Endothelial cell (in vitro differentiated cells): ENCODE results near the gene INTS12. TPM values are rescaled to one million over a fixed set of nuclear protein-coding genes. Genes with fewer than 3 reads are reported as not detected.

Experiments used
- DNase-seq: peaks from one replicate; pipeline ENCODE4 v3.0.0; 2021; ENCODE audit warnings: low spot score
- H3K27ac Mint-ChIP-seq: one replicate; pipeline ENCODE4 v1.8.0; 2021; ENCODE audit warnings: mixed read lengths, inconsistent platforms; ENCODE audit not compliant: unreplicated experiment
- H3K27me3 Mint-ChIP-seq: one replicate; pipeline ENCODE4 v1.8.0; 2021; ENCODE audit warnings: mild to moderate bottlenecking, moderate library complexity, mixed read lengths, inconsistent platforms; ENCODE audit not compliant: unreplicated experiment
- H3K36me3 Mint-ChIP-seq: one replicate; pipeline ENCODE4 v1.8.0; 2021; ENCODE audit warnings: mild to moderate bottlenecking, low read depth, mixed read lengths, inconsistent platforms; ENCODE audit not compliant: unreplicated experiment
- H3K4me1 Mint-ChIP-seq: one replicate; pipeline ENCODE4 v1.8.0; 2021; ENCODE audit warnings: mild to moderate bottlenecking, mixed read lengths, inconsistent platforms; ENCODE audit not compliant: unreplicated experiment
- H3K4me3 Mint-ChIP-seq: one replicate; pipeline ENCODE4 v1.8.0; 2021; ENCODE audit warnings: mild to moderate bottlenecking, mixed read lengths, inconsistent platforms; ENCODE audit not compliant: unreplicated experiment
- H3K9me3 Mint-ChIP-seq: one replicate; pipeline ENCODE4 v1.8.0; 2021; ENCODE audit warnings: mixed read lengths, inconsistent platforms; ENCODE audit not compliant: unreplicated experiment
- CTCF ChIP-seq: fragments of 200-600 bp; sonication (generic); IDR thresholded peaks from one replicate; pipeline ENCODE4 v1.5.0; 2021; ENCODE audit warnings: antibody characterized with exemption; ENCODE audit not compliant: unreplicated experiment
- total RNA-seq: library from RNA; stranded (reverse); fragmentation: NEBNext Ultra II Directional; extraction: Animal tissue kit (Norgen Biotek cat#: 25700); gene quantifications from one replicate; pipeline ENCODE4 v1.2.1, GENCODE V29; 2021; ENCODE audit not compliant: unreplicated experiment

INTS12 gene
- total RNA-seq, 1 donor from 2014 or later, result 16.0 TPM

- no peak overlapping the region for H3K4me3 Mint-ChIP-seq
- no peak for DNase-seq
- no peak for TF ChIP-seq CTCF
- H3K9me3 Mint-ChIP-seq, result no peaks in the 10 kb centered on the region
- peaks cover 2% of the 10 kb centered on the region for H3K4me1 Mint-ChIP-seq
- H3K27me3 Mint-ChIP-seq, result no peaks in the 10 kb centered on the region
- H3K36me3 Mint-ChIP-seq, result no peaks in the 10 kb centered on the region
- H3K27ac Mint-ChIP-seq, result no peak overlapping the region
Observed at GRCh38 chr4:105645440-105645839, 63.0 kb downstream of the INTS12 start.

DNA sequence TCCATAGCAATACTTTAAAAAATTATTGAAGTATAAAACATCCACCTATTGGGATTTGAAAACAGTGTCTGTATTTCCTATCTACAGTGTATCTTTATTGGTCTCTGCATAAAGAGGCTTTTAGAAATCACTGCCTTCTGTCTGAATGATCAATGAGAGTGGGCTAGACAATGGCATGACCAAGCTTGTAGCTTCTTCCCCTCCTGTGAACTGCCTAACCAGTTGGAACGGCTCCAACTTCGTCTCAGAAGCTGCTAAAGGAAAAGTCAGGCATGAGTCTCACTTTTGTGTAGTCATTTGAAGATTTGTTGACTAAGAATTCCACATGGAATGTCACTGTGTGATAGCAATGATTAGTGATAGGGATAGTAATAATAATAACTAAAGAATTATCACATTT, 64.2 kb downstream of the INTS12 start:
- H3K4me3 Mint-ChIP-seq, result no peak overlapping the region
- no peak for TF ChIP-seq CTCF
- no peaks in the 10 kb centered on the region for H3K27me3 Mint-ChIP-seq
- H3K27ac Mint-ChIP-seq, result no peak overlapping the region
- no peaks in the 10 kb centered on the region for H3K36me3 Mint-ChIP-seq
- no peaks in the 10 kb centered on the region for H3K9me3 Mint-ChIP-seq
- DNase-seq, result no peak
- peaks cover 2% of the 10 kb centered on the region for H3K4me1 Mint-ChIP-seq

DNA sequence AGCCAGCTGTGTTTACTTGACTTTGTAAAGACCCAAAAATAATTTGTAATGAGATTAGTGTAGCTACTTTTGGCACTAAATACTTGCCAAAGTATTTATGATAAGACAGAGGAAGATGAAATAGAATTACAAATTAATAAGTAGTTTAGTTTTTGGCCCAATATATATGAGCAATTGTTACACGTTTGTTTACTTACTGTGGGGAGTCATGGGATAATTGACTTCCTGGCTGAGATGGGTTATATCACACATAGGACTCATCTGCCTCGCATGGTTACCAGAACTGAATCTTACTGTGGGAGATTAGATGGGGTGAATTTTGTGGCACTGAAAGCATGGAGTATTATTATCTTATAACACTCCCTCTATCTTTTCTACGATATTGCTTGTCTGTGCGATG, 66.6 kb downstream of the INTS12 start:
- Mint-ChIP-seq H3K27me3 (no peaks in the 10 kb centered on the region), H3K9me3 (no peaks in the 10 kb centered on the region), H3K4me1 (peaks cover 8% of the 10 kb centered on the region), H3K36me3 (no peaks in the 10 kb centered on the region), H3K27ac (no peak overlapping the region), H3K4me3 (no peak overlapping the region)
- TF ChIP-seq CTCF, result no peak
- DNase-seq, result no peak

GRCh38 chr4:105637408-105638176, 70.9 kb downstream of the INTS12 start:
- Mint-ChIP-seq H3K4me3 (no peak overlapping the region), H3K36me3 (no peaks in the 10 kb centered on the region), H3K9me3 (no peaks in the 10 kb centered on the region), H3K4me1 (peaks cover 12% of the 10 kb centered on the region), H3K27ac (no peak overlapping the region), H3K27me3 (no peaks in the 10 kb centered on the region)
- DNase-seq, result no peak
- no peak for TF ChIP-seq CTCF

DNA sequence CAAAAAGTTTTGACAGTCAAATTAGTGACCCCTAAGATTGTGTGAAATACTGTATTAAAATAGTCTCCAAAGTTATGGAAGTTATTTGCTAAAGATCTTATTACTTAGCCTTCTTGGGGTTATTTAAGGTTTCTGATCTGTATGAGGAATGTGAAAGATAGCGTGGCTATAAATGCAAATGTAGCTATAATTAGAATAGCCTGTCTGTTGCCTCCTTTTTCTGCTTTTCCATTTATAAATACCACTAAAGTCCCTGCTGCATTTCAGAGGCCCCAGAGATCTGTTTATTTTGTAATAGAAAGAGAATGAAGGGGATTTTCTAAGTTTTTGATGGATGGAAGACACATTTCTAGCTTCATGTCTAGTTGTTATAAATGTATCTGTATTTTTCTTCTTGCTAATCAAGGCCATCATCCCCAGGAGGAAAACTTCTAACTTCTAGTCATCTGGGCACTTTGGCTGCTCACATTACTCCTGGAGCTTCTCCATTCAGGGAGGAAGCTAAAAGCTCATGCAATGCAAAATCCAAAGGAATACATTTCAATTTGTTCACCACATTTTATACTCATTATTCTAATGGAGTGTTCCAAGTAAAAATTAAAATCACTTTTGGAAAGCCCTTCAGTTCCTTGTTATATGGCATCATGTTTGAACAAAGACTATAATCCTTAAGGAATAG, 73.9 kb downstream of the INTS12 start:
- Mint-ChIP-seq H3K27me3 (no peaks in the 10 kb centered on the region), H3K36me3 (no peaks in the 10 kb centered on the region), H3K4me1 (peaks cover 10% of the 10 kb centered on the region), H3K9me3 (no peaks in the 10 kb centered on the region), H3K27ac (no peak overlapping the region), H3K4me3 (no peak overlapping the region)
- no peak for DNase-seq
- no peak for TF ChIP-seq CTCF
